ENCODE measurements around the gene IGF1R.

IGF1R gene

DNA sequence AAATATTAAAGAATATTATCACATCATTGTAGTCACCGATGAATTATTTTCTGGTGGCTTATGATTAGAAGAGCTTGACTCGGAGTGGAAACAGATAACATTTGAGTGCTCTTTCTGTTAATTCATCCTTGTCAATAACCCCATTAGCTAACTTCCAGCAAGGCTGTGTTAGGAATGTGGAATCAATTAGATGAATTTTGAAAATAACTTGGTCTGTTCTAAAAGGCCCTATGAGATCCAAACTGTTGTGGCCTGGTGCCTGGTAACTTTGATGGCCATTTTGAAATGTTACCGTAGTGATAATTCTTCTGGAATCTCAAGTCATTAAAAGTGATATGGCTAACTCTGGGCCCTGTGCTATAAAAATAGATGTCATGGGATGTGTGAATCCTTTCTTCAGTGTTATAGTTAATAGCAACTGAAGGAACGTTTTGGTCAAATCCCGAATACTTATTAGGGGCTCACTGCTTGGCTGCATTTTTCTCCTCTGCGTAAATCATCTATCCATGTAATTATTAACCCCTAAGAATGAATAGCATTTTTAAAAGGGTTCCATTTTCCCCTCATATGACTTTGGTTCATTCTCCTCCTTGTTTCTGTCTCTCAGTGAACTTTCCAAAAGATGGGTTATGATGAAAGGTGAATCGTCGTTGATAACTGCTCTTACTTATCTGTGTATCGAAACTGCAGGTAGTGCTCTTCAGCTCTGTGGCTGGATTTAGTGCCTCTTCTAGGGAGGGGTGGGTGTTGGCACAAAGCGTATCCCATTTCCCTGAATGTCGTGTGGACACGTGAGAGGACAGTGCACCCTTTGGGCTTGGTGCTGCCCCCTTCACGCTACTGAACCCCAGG is 82.7 kb downstream of the IGF1R start:
- in situ Hi-C loops (cut with HindIII; ENCODE audit: low sequenced_read_pairs): no loop called here
- DNase-seq (ENCODE audit: low read depth, low spot score): no peak
- TF ChIP-seq, protein P1, sequence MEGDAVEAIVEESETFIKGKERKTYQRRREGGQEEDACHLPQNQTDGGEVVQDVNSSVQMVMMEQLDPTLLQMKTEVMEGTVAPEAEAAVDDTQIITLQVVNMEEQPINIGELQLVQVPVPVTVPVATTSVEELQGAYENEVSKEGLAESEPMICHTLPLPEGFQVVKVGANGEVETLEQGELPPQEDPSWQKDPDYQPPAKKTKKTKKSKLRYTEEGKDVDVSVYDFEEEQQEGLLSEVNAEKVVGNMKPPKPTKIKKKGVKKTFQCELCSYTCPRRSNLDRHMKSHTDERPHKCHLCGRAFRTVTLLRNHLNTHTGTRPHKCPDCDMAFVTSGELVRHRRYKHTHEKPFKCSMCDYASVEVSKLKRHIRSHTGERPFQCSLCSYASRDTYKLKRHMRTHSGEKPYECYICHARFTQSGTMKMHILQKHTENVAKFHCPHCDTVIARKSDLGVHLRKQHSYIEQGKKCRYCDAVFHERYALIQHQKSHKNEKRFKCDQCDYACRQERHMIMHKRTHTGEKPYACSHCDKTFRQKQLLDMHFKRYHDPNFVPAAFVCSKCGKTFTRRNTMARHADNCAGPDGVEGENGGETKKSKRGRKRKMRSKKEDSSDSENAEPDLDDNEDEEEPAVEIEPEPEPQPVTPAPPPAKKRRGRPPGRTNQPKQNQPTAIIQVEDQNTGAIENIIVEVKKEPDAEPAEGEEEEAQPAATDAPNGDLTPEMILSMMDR (IDR thresholded peaks at IDR 0.05; ENCODE audit: low read depth, low read length): no peak
- no peak overlapping the region for H3K4me3 ChIP-seq (ENCODE audit: low read depth, low read length)

DNA sequence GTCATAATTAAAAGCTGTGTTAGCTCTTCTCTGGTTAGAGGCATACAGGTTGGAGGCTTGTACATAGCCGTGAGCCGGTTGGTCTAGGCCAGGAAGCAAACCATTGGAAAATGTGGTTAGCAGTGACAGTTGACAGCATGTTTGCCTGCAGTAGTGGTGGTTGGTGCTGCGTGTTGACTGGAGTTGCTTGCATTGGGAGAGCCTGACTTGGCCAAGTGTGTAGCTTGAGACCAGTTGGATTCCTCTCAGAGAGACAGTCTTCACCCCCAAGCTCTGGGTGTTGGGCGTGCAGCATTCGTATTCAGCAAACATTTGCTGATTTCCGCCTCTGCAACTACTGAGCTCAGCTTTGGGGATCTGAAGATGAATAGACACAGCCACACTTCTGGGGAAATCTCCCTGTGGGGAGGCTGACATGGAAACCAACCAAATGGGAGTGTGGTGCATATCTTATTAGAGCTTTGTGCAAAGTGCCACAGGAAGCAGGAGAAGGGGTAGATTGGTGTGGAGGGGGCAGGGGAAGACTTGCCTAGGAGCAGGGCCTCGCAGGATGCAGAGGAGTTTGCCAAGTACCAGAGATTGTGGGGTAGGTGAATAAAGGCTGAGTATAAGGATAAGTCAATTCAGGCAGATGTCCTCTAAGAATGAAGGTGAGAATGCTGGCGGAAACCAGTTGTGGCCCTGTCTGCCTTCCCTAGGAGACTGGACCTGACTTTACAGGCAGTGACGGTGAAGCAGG is 83.5 kb downstream of the IGF1R start:
- H3K4me3 ChIP-seq (ENCODE audit: low read depth, low read length): no peak overlapping the region
- no peak for DNase-seq (ENCODE audit: low read depth, low spot score)
- in situ Hi-C loops (cut with HindIII; ENCODE audit: low sequenced_read_pairs): no loop called here
- TF ChIP-seq, protein P1 (IDR thresholded peaks at IDR 0.05; ENCODE audit: low read depth, low read length): no peak

DNA sequence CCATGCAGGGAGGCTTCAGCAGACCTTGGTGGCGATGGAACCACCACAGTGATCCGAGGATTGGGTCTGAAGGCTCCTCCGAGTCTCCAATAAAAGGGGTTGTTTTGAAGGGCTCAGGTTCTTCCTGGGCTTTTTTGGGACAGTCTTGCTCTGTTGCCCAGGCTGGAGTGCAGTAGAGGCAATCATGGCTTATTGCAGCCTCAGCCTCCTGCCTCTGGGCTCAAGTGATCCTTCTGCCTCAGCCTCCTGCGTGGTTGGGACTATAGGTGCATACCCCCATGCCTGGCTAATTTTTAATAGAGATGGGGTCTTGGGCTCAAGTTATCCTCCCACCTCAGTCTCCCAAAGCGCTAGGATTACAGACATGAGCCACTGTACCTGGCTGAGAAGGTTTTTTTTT is 84.8 kb downstream of the IGF1R start:
- in situ Hi-C loops (cut with HindIII; ENCODE audit: low sequenced_read_pairs): no loop called here
- no peak overlapping the region for H3K4me3 ChIP-seq (ENCODE audit: low read depth, low read length)
- TF ChIP-seq, protein P1 (IDR thresholded peaks at IDR 0.05; ENCODE audit: low read depth, low read length): no peak
- DNase-seq (ENCODE audit: low read depth, low spot score): no peak

DNA sequence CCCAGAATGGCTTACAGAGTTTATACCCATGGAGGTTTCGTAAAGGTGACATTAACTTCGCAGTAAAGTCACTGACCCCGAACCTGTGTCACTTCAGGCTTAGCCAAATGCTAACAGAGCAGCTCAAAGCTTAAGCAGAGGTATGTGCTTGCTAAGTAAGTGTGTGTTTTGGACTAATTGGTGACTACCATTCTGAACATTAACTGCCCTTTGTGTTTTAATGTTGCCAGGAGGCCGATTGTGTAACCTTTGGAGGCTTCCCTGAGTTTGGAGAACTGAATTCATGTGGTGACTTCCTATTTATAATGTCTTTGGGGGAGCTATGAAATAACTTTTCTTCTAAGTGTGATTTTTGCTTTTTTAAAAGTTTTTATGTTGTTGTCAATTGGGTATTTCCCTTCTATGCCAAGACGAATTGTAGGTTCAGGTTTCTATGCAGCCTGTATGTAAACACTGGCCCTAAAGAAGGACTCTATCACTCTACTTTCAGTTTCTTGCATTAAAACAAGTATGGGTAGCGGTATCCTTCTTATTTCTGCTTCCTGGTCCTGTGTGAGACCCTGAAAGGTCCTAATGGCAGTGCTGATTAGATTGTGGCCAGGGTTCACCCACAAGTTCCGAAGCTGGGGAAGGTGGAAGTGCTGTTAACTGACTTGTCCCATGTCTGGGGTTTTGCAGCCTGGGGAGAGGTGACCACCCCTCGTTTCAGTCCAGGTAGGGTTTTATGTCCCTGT is 86.3 kb downstream of the IGF1R start:
- H3K4me3 ChIP-seq (ENCODE audit: low read depth, low read length): no peak overlapping the region
- in situ Hi-C loops (cut with HindIII; ENCODE audit: low sequenced_read_pairs): no loop called here
- no peak for DNase-seq (ENCODE audit: low read depth, low spot score)
- TF ChIP-seq, protein P1 (IDR thresholded peaks at IDR 0.05; ENCODE audit: low read depth, low read length): no peak

DNA sequence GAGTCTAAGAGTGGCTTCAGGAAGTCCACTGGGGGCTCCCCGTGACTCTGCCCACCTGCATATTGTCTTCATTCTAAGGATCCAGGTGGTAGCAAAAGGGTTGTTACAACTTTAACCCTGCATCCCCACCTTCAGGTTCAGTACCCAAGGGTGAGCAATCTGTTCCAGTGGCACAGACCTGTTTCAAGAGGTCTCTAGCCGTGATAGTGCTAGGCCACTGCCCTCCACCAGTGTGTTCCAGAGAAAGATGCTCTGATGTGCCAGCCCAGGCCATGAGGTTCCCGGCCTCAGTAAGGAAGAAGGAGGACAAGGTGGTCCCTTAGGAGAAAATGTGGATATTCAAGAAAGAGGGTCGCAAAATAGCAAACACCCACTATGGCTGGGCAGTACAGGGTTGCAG is 87.0 kb downstream of the IGF1R start:
- no peak overlapping the region for H3K4me3 ChIP-seq (ENCODE audit: low read depth, low read length)
- in situ Hi-C loops (cut with HindIII; ENCODE audit: low sequenced_read_pairs): no loop called here
- DNase-seq (ENCODE audit: low read depth, low spot score): no peak
- TF ChIP-seq, protein P1 (IDR thresholded peaks at IDR 0.05; ENCODE audit: low read depth, low read length): no peak

DNA sequence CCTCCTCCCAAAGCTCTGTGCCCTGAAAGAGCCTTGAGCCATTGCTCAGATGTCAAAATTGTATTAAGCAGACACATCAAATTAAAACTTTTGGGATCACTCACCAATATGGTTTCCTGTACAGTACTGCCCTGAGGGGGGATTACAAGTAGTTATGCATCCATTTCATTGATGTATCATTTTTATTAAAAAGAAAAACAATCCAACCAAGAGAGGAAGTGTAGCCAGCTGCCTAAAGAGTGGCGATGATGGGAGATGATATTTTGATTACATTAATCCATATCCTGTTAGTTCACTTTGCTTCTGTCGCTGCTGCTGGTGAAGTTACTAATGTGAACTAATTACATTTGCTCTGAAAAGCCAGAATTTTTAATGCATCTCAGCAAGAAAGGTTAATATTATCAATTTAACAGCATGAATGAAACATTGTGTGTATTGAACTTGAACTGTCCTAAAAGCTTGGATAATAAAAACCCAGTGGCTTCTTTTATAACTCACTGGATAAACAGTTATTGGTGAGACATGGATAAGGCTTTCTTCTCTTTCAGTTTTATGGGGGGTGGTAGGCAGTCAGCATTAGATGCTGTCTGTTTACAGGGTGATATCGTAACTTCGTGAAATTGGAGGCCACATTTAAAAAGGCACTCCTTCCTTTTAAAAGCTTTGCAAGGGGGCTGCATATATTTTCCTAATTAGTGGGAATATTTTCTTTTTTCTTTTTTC is 87.7 kb downstream of the IGF1R start:
- in situ Hi-C loops (cut with HindIII; ENCODE audit: low sequenced_read_pairs): no loop called here
- H3K4me3 ChIP-seq (ENCODE audit: low read depth, low read length): no peak overlapping the region
- TF ChIP-seq, protein P1 (IDR thresholded peaks at IDR 0.05; ENCODE audit: low read depth, low read length): no peak
- no peak for DNase-seq (ENCODE audit: low read depth, low spot score)
